ENCODE measurements around the gene DLGAP3.
A peak's percentile ranks its signal among the peaks of the same experiment; 100 is the strongest.

The DLGAP3 gene

GRCh38 chr1:34889705-34890104 is 39.7 kb downstream of the DLGAP3 start:
- H3K9ac ChIP-seq (ENCODE audit: low read depth in 1 of 2, low read length in 2 of 2), result no peak overlapping the region
- H3K27me3 ChIP-seq (ENCODE audit: control insufficient read depth in 2 of 2, insufficient read depth in 2 of 2, low read length in 2 of 2), result peaks cover 16% of the 10 kb centered on the region in 2 donors
- no peak overlapping the region for H3K4me3 ChIP-seq (ENCODE audit: low read length in 2 of 2)
- H3K9me3 ChIP-seq (ENCODE audit: control insufficient read depth in 2 of 2, low read length in 2 of 2), result peaks cover 2 to 6% of the 10 kb centered on the region in 2 donors
- H3K36me3 ChIP-seq (ENCODE audit: control insufficient read depth in 2 of 2, insufficient read depth in 2 of 2, low read length in 2 of 2), result no peaks in the 10 kb centered on the region
- peaks cover 0 to 4% of the 10 kb centered on the region in 2 donors for H3K4me1 ChIP-seq (ENCODE audit: control insufficient read depth in 2 of 2, insufficient read depth in 2 of 2, low read length in 2 of 2)
- H3K27ac ChIP-seq (ENCODE audit: low read depth in 2 of 2, low read length in 2 of 2), result no peak overlapping the region

DNA sequence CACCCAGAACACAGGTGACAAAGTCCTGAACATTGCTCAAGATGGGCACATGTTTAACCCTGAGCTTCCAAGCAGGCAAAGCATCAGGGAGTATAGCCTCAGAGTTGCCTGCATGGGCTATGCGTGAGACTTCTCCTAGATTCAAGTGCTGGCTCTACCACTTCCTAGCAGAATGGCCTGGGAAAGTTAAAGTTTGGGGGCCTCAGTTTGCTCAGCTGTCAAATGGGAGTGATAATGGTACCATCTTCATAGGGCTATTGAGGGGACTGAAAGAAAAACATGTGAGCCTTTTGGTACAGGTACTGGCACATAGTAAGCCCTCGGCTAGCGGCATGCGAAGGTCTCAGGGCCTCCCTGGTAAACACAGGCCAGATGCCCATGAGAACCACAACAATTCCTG is 41.9 kb downstream of the DLGAP3 start:
- Histone ChIP-seq H3K27ac (ENCODE audit: low read depth in 2 of 2, low read length in 2 of 2) (no peak overlapping the region), H3K9me3 (ENCODE audit: control insufficient read depth in 2 of 2, low read length in 2 of 2) (peaks cover 0 to 6% of the 10 kb centered on the region in 2 donors), H3K4me3 (ENCODE audit: low read length in 2 of 2) (no peak overlapping the region), H3K27me3 (ENCODE audit: control insufficient read depth in 2 of 2, insufficient read depth in 2 of 2, low read length in 2 of 2) (peaks cover 31 to 32% of the 10 kb centered on the region in 2 donors), H3K9ac (ENCODE audit: low read depth in 1 of 2, low read length in 2 of 2) (no peak overlapping the region), H3K36me3 (ENCODE audit: control insufficient read depth in 2 of 2, insufficient read depth in 2 of 2, low read length in 2 of 2) (no peaks in the 10 kb centered on the region), H3K4me1 (ENCODE audit: control insufficient read depth in 2 of 2, insufficient read depth in 2 of 2, low read length in 2 of 2) (peaks cover 0 to 4% of the 10 kb centered on the region in 2 donors)

GRCh38 chr1:34885405-34886247 is 43.8 kb downstream of the DLGAP3 start:
- peak overlapping the region in 1 of 2 donors; percentile 26 for H3K4me3 ChIP-seq (ENCODE audit: low read length in 2 of 2)
- no peak overlapping the region for H3K27ac ChIP-seq (ENCODE audit: low read depth in 2 of 2, low read length in 2 of 2)
- H3K4me1 ChIP-seq (ENCODE audit: control insufficient read depth in 2 of 2, insufficient read depth in 2 of 2, low read length in 2 of 2), result peaks cover 0 to 4% of the 10 kb centered on the region in 2 donors
- H3K36me3 ChIP-seq (ENCODE audit: control insufficient read depth in 2 of 2, insufficient read depth in 2 of 2, low read length in 2 of 2), result no peaks in the 10 kb centered on the region
- H3K27me3 ChIP-seq (ENCODE audit: control insufficient read depth in 2 of 2, insufficient read depth in 2 of 2, low read length in 2 of 2), result peaks cover 33 to 34% of the 10 kb centered on the region in 2 donors
- peak overlapping the region in 1 of 2 donors; percentile 43 for H3K9ac ChIP-seq (ENCODE audit: low read depth in 1 of 2, low read length in 2 of 2)
- H3K9me3 ChIP-seq (ENCODE audit: control insufficient read depth in 2 of 2, low read length in 2 of 2), result no peaks in the 10 kb centered on the region

DNA sequence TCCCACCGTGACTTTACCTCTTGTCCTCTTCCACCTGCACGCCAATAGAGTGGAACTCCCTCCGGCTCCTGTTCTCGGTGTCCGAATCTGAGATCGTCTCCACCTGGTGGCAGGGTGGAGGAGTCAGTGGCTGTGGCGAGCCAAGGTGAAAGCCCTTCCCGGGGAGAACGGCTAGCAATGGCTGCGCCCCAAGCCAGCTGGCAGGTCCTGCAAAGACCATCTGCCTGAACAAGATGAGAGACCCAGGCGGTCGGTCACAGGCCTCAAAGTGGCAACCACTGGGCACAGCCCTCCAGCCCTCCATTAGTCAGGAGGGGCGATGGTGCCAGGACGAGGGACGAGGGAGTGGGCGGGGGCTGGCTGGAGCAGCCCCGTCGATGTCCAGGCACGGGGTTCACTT is 44.5 kb downstream of the DLGAP3 start:
- H3K4me1 ChIP-seq (ENCODE audit: control insufficient read depth in 2 of 2, insufficient read depth in 2 of 2, low read length in 2 of 2), result peaks cover 0 to 4% of the 10 kb centered on the region in 2 donors
- no peak overlapping the region for H3K9ac ChIP-seq (ENCODE audit: low read depth in 1 of 2, low read length in 2 of 2)
- peaks cover 35 to 37% of the 10 kb centered on the region in 2 donors for H3K27me3 ChIP-seq (ENCODE audit: control insufficient read depth in 2 of 2, insufficient read depth in 2 of 2, low read length in 2 of 2)
- H3K4me3 ChIP-seq (ENCODE audit: low read length in 2 of 2), result no peak overlapping the region
- H3K36me3 ChIP-seq (ENCODE audit: control insufficient read depth in 2 of 2, insufficient read depth in 2 of 2, low read length in 2 of 2), result no peaks in the 10 kb centered on the region
- H3K9me3 ChIP-seq (ENCODE audit: control insufficient read depth in 2 of 2, low read length in 2 of 2), result no peaks in the 10 kb centered on the region
- no peak overlapping the region for H3K27ac ChIP-seq (ENCODE audit: low read depth in 2 of 2, low read length in 2 of 2)

- Histone ChIP-seq H3K4me1 (ENCODE audit: control insufficient read depth in 2 of 2, insufficient read depth in 2 of 2, low read length in 2 of 2) (peaks cover 0 to 4% of the 10 kb centered on the region in 2 donors), H3K9ac (ENCODE audit: low read depth in 1 of 2, low read length in 2 of 2) (no peak overlapping the region), H3K27ac (ENCODE audit: low read depth in 2 of 2, low read length in 2 of 2) (no peak overlapping the region), H3K9me3 (ENCODE audit: control insufficient read depth in 2 of 2, low read length in 2 of 2) (no peaks in the 10 kb centered on the region), H3K36me3 (ENCODE audit: control insufficient read depth in 2 of 2, insufficient read depth in 2 of 2, low read length in 2 of 2) (no peaks in the 10 kb centered on the region), H3K27me3 (ENCODE audit: control insufficient read depth in 2 of 2, insufficient read depth in 2 of 2, low read length in 2 of 2) (peaks cover 35 to 38% of the 10 kb centered on the region in 2 donors), H3K4me3 (ENCODE audit: low read length in 2 of 2) (no peak overlapping the region)
These were observed 44.9 kb downstream of the DLGAP3 start for GRCh38 chr1:34884536-34884935.

DNA sequence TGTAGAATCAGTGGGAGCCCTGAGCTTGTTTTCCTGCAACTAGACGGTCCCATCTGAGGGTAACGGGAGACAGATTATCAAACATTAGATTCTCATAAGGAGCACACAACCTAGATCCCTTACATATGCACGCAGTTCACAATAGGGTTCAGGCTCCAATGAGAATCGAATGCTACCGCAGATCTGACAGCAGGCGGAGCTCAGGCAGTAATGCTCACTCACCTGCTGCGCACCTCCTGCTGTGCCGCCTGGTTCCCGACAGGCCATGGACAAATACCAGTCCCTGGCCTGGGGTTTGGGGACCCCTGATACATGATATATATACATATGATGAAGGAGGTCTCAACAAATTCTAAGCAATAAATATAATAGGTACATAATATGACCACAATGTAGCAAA is 50.2 kb downstream of the DLGAP3 start:
- H3K36me3 ChIP-seq (ENCODE audit: control insufficient read depth in 2 of 2, insufficient read depth in 2 of 2, low read length in 2 of 2), result no peaks in the 10 kb centered on the region
- no peak overlapping the region for H3K4me3 ChIP-seq (ENCODE audit: low read length in 2 of 2)
- no peak overlapping the region for H3K9ac ChIP-seq (ENCODE audit: low read depth in 1 of 2, low read length in 2 of 2)
- H3K9me3 ChIP-seq (ENCODE audit: control insufficient read depth in 2 of 2, low read length in 2 of 2), result no peaks in the 10 kb centered on the region
- H3K27me3 ChIP-seq (ENCODE audit: control insufficient read depth in 2 of 2, insufficient read depth in 2 of 2, low read length in 2 of 2), result peaks cover 24 to 29% of the 10 kb centered on the region in 2 donors
- H3K27ac ChIP-seq (ENCODE audit: low read depth in 2 of 2, low read length in 2 of 2), result no peak overlapping the region
- H3K4me1 ChIP-seq (ENCODE audit: control insufficient read depth in 2 of 2, insufficient read depth in 2 of 2, low read length in 2 of 2), result no peaks in the 10 kb centered on the region

GRCh38 chr1:34876406-34876805 is 53.0 kb downstream of the DLGAP3 start:
- Histone ChIP-seq H3K27ac (ENCODE audit: low read depth in 2 of 2, low read length in 2 of 2) (no peak overlapping the region), H3K4me3 (ENCODE audit: low read length in 2 of 2) (no peak overlapping the region), H3K27me3 (ENCODE audit: control insufficient read depth in 2 of 2, insufficient read depth in 2 of 2, low read length in 2 of 2) (peaks cover 20 to 30% of the 10 kb centered on the region in 2 donors)

DNA sequence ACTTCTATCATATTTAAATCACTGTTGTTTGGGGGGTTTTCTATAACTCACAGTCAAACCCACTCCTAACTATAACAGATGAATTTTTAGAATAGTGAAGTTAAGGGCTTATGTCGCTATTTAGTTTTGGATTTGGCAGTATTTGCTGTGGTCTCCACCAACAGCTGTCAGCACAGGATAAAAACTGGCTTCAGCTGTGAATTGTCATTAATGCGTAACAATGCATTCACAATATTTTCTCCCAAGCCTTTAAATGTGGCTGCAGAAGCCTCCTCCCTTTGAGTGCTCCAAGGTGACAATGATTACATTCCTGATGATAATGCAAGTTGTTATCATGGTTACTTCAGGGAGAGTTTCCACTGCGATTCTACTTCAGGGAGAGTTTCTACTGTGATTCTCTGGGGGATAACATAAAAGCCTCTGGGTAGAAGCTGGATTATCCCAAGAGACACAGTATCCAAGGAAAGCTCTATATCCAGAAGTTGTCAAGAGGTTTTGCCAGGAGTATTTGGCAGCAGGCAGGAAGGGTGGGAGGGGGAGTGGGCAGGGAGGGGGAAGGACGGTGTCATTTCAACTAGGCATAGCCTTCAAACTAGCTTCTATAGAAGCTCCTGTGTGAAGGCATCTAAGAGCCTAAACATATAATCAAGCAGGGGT is 55.0 kb downstream of the DLGAP3 start:
- Histone ChIP-seq H3K9me3 (ENCODE audit: control insufficient read depth in 2 of 2, low read length in 2 of 2) (no peaks in the 10 kb centered on the region), H3K36me3 (ENCODE audit: control insufficient read depth in 2 of 2, insufficient read depth in 2 of 2, low read length in 2 of 2) (no peaks in the 10 kb centered on the region), H3K4me1 (ENCODE audit: control insufficient read depth in 2 of 2, insufficient read depth in 2 of 2, low read length in 2 of 2) (no peaks in the 10 kb centered on the region), H3K27me3 (ENCODE audit: control insufficient read depth in 2 of 2, insufficient read depth in 2 of 2, low read length in 2 of 2) (peaks cover 18 to 27% of the 10 kb centered on the region in 2 donors), H3K4me3 (ENCODE audit: low read length in 2 of 2) (no peak overlapping the region), H3K27ac (ENCODE audit: low read depth in 2 of 2, low read length in 2 of 2) (no peak overlapping the region), H3K9ac (ENCODE audit: low read depth in 1 of 2, low read length in 2 of 2) (no peak overlapping the region)

More at GRCh38 chr1:34876406-34876805, 53.0 kb downstream of the DLGAP3 start:
- Histone ChIP-seq H3K36me3 (ENCODE audit: control insufficient read depth in 2 of 2, insufficient read depth in 2 of 2, low read length in 2 of 2) (no peaks in the 10 kb centered on the region), H3K4me1 (ENCODE audit: control insufficient read depth in 2 of 2, insufficient read depth in 2 of 2, low read length in 2 of 2) (no peaks in the 10 kb centered on the region), H3K9ac (ENCODE audit: low read depth in 1 of 2, low read length in 2 of 2) (no peak overlapping the region), H3K9me3 (ENCODE audit: control insufficient read depth in 2 of 2, low read length in 2 of 2) (no peaks in the 10 kb centered on the region)

- no peak overlapping the region for H3K27ac ChIP-seq (ENCODE audit: low read depth in 2 of 2, low read length in 2 of 2)
- H3K4me1 ChIP-seq (ENCODE audit: control insufficient read depth in 2 of 2, insufficient read depth in 2 of 2, low read length in 2 of 2), result no peaks in the 10 kb centered on the region
- H3K27me3 ChIP-seq (ENCODE audit: control insufficient read depth in 2 of 2, insufficient read depth in 2 of 2, low read length in 2 of 2), result peaks cover 18 to 27% of the 10 kb centered on the region in 2 donors
- H3K9me3 ChIP-seq (ENCODE audit: control insufficient read depth in 2 of 2, low read length in 2 of 2), result no peaks in the 10 kb centered on the region
- H3K36me3 ChIP-seq (ENCODE audit: control insufficient read depth in 2 of 2, insufficient read depth in 2 of 2, low read length in 2 of 2), result no peaks in the 10 kb centered on the region
- H3K4me3 ChIP-seq (ENCODE audit: low read length in 2 of 2), result no peak overlapping the region
- H3K9ac ChIP-seq (ENCODE audit: low read depth in 1 of 2, low read length in 2 of 2), result no peak overlapping the region
These were observed 57.3 kb downstream of the DLGAP3 start for GRCh38 chr1:34872133-34872503.

- Histone ChIP-seq H3K9me3 (ENCODE audit: control insufficient read depth in 2 of 2, low read length in 2 of 2) (no peaks in the 10 kb centered on the region), H3K36me3 (ENCODE audit: control insufficient read depth in 2 of 2, insufficient read depth in 2 of 2, low read length in 2 of 2) (no peaks in the 10 kb centered on the region), H3K27ac (ENCODE audit: low read depth in 2 of 2, low read length in 2 of 2) (no peak overlapping the region), H3K9ac (ENCODE audit: low read depth in 1 of 2, low read length in 2 of 2) (no peak overlapping the region), H3K4me1 (ENCODE audit: control insufficient read depth in 2 of 2, insufficient read depth in 2 of 2, low read length in 2 of 2) (peaks cover 0 to 4% of the 10 kb centered on the region in 2 donors), H3K27me3 (ENCODE audit: control insufficient read depth in 2 of 2, insufficient read depth in 2 of 2, low read length in 2 of 2) (peaks cover 18 to 25% of the 10 kb centered on the region in 2 donors), H3K4me3 (ENCODE audit: low read length in 2 of 2) (no peak overlapping the region)
These were observed 57.9 kb downstream of the DLGAP3 start for GRCh38 chr1:34871443-34872132.
